Measurements from ENCODE around the gene DENND1A.

The DENND1A gene

DNA sequence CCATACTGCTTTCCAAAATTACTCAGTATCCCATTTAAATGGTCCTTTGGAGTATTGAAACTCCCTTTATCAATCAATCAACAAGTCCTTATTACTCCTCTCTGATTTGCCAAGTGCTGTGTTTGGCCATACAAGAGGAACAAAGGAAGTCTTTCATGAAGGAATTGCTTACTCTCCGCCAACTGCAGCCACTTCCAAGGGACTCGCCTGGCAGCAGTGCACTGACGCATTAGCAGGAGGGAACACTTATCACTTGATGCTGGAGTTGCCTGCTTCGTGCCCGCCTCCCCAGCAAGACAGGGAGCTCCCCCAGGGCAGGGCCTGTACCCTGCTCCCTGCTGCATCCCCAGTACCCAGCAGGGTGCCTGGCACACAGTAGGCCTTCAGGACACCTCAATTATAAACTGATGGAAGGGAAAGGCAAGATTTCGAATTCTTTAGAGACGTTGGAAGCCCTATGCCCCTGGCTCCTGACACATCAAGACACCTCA, 476.1 kb downstream of the DENND1A start:
- DNase-seq (ENCODE audit: low spot score): no peak
- TF ChIP-seq, protein P1, sequence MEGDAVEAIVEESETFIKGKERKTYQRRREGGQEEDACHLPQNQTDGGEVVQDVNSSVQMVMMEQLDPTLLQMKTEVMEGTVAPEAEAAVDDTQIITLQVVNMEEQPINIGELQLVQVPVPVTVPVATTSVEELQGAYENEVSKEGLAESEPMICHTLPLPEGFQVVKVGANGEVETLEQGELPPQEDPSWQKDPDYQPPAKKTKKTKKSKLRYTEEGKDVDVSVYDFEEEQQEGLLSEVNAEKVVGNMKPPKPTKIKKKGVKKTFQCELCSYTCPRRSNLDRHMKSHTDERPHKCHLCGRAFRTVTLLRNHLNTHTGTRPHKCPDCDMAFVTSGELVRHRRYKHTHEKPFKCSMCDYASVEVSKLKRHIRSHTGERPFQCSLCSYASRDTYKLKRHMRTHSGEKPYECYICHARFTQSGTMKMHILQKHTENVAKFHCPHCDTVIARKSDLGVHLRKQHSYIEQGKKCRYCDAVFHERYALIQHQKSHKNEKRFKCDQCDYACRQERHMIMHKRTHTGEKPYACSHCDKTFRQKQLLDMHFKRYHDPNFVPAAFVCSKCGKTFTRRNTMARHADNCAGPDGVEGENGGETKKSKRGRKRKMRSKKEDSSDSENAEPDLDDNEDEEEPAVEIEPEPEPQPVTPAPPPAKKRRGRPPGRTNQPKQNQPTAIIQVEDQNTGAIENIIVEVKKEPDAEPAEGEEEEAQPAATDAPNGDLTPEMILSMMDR (IDR thresholded peaks at IDR 0.05; ENCODE audit: borderline replicate concordance, control extremely low read depth, extremely low read depth, insufficient read depth, missing control alignments): no peak
- in situ Hi-C loops (cut with MboI; ENCODE audit: low sequenced_read_pairs, unreplicated experiment): no loop called here

DNA sequence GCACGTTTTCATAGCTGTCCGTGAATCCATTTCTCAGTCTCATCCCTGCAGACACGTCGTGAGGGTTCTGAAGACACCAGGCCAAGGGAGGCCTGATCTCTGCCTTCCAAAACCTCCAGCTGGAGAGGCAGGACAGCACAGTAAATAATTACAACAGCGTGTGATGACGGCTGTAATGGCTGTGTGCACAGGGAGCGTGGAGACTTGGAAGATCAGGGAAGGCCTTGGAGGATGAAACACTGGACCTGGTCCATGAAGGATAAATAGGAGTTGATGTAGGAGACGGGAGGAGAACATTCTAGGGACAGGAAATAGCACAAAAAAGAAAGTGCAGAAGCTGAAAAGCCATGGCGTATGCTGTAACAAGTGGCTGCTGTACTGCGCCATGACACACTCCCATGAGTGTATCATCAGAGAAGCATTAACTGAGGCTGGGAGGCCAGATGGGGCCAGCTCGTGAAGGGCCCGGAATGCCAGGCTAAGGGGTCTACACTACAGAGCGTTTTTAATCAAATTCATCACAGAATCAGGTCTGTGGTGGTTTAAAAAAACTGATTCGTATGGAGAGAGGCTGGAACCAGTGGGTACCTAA, 476.8 kb downstream of the DENND1A start:
- in situ Hi-C loops (cut with MboI; ENCODE audit: low sequenced_read_pairs, unreplicated experiment): no loop called here
- TF ChIP-seq, protein P1 (IDR thresholded peaks at IDR 0.05; ENCODE audit: borderline replicate concordance, control extremely low read depth, extremely low read depth, insufficient read depth, missing control alignments): no peak
- no peak for DNase-seq (ENCODE audit: low spot score)

DNA sequence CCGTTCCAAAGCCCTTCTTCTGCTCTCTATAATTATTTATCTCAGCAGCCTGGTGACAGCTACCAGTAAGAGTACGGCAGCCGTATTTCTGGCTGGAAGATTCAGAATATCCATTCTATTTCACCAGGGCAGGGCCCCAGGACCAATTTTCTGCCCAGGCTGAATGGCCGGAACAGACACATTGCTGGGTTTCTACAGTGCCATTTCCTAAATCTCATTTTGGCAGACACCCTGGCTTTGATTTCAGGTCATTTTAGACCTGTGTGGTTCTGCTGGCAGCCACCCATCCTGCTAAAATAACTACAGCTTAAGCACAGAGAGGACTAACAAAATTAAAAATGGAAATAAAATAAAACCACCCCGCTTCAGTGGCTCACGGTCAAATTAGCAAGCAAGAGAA, 478.9 kb downstream of the DENND1A start:
- DNase-seq (ENCODE audit: low spot score): no peak
- TF ChIP-seq, protein P1 (IDR thresholded peaks at IDR 0.05; ENCODE audit: borderline replicate concordance, control extremely low read depth, extremely low read depth, insufficient read depth, missing control alignments): no peak
- in situ Hi-C loops (cut with MboI; ENCODE audit: low sequenced_read_pairs, unreplicated experiment): no loop called here

DNA sequence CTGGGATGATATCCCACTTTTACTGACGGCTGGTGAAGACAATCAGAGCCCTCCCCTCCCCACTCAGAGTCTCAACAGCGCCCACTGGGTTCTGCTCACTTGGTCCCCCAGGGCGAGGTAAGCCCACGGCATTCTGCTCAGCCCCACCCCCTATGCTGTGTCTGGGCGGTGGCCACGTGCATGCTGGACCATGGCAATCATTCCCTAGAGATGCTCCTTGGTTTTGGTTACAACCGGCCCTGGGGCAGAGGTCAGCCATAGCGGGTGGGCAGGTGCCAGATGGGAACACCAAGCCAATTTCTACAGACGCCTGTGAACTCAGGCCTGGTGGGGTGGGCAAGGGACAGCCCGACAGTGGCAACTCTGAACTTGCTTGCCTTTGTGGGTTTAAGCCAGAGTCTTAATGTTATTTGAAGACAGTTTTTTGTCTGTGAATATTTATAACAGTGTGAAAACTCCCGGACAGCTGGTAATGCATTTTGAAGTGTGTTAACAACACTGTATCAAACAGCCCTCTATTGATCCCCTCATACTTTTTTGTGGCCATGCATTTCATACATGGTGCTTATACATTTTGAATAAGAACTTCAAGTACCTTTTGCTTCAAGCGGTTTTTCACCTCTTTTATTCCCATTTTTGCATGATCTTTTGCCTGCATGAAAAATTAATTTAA, 479.7 kb downstream of the DENND1A start:
- in situ Hi-C loops (cut with MboI; ENCODE audit: low sequenced_read_pairs, unreplicated experiment): no loop called here
- DNase-seq (ENCODE audit: low spot score): no peak
- TF ChIP-seq, protein P1 (IDR thresholded peaks at IDR 0.05; ENCODE audit: borderline replicate concordance, control extremely low read depth, extremely low read depth, insufficient read depth, missing control alignments): no peak

DNA sequence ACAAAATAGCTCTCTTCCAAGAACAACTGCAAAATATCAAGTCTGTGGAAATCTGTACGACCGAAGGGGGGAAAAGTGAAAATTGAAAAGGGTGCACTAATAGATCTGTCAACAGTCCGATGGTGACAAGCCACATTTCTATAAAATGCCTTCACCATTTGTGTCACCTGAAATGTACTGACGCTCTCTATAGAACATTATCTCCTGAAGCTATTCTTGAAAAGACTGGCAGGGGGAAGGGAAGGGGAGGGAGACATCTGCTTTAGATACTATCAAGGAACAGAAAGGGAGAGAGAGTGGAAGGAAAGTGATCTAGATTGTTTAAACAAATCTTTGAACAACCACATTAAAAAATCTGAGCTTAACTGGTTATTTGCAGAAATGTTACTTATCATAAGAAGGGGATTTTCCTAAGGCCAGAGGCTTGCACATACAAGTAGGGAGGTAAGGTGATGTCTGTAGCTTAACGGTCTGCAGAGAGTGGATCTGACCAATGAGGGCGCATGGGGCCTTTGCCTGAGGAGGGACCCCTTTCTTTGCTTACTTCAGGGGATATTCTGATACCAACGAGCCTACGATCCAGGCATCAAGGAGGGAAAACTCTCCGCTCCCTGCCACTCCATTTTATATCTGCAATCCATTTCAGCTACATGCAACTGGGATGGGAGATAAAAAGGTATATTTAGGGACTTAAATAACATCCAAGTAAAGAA, 481.8 kb downstream of the DENND1A start:
- in situ Hi-C loops (cut with MboI; ENCODE audit: low sequenced_read_pairs, unreplicated experiment): no loop called here

DNA sequence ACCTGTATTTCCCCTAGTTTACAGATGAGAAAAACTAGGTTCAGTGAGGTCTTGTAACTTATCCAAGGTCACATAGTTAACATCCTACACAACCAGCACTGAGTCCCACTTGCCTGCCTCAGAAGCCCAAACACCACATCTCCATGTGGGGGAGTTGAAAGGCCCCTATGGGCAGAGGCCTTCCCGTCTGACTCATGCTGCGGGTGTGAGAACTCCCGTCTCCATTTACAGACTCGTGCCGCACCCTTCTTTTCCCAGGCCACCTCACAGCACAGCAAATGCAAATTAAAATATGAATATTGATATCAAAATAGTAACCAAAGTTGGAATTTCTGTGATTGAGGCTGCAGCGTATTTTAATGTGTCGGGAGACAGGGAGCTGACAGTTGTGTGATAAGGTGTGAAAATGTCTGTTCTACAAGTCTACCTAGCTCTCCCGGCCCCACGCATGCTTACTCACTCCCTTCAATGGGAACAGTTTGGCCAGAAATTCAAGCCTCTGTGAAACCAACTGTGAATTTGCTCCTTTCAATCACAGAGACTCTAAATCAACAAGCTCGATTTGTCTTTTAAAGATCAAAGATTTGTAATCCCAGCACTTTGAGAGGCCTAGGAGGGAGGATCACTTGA, 483.8 kb downstream of the DENND1A start:
- TF ChIP-seq, protein P1 (IDR thresholded peaks at IDR 0.05; ENCODE audit: borderline replicate concordance, control extremely low read depth, extremely low read depth, insufficient read depth, missing control alignments): no peak
- in situ Hi-C loops (cut with MboI; ENCODE audit: low sequenced_read_pairs, unreplicated experiment): no loop called here
- no peak for DNase-seq (ENCODE audit: low spot score)

More for the DNA sequence above, 481.8 kb downstream of the DENND1A start:
- TF ChIP-seq, protein P1 (IDR thresholded peaks at IDR 0.05; ENCODE audit: borderline replicate concordance, control extremely low read depth, extremely low read depth, insufficient read depth, missing control alignments): no peak
- DNase-seq (ENCODE audit: low spot score): no peak
